ENCODE measurements around the gene DLG5. TPM values are rescaled to one million over a fixed set of nuclear protein-coding genes. Genes with fewer than 3 reads are reported as not detected.

The DLG5 gene
- total RNA-seq, 1 donor from 2014 or later: 58.4 TPM

- H3K4me3 Mint-ChIP-seq (ENCODE audit: unreplicated experiment): no peak overlapping the region
- no peak for FAIRE-seq
These were observed 56.7 kb downstream of the DLG5 start for GRCh38 chr10:77869626-77870420.

GRCh38 chr10:77868523-77868922 lies 58.0 kb downstream of the DLG5 start:
- Histone ChIP-seq H3K4me1 (ENCODE audit: insufficient read depth, low read length) (peaks cover 14% of the 10 kb centered on the region), H3K27me3 (ENCODE audit: insufficient read depth, low read length) (no peaks in the 10 kb centered on the region)
- H3K36me3 Mint-ChIP-seq (ENCODE audit: low read depth, unreplicated experiment): peaks cover 17% of the 10 kb centered on the region

More at GRCh38 chr10:77869626-77870420, 56.7 kb downstream of the DLG5 start:
- H3K9ac ChIP-seq (ENCODE audit: low read length): no peak overlapping the region
- DNase-seq (ENCODE audit: low read depth): peak; percentile 39
- peaks cover 25% of the 10 kb centered on the region for H3K4me1 ChIP-seq (ENCODE audit: insufficient read depth, low read length)
- Mint-ChIP-seq H3K27me3 (ENCODE audit: low read depth, unreplicated experiment) (no peaks in the 10 kb centered on the region), H3K9me3 (ENCODE audit: unreplicated experiment) (no peaks in the 10 kb centered on the region), H3K4me1 (ENCODE audit: low read depth, unreplicated experiment) (peaks cover 20% of the 10 kb centered on the region), H3K36me3 (ENCODE audit: low read depth, unreplicated experiment) (peaks cover 17% of the 10 kb centered on the region), H3K27ac (ENCODE audit: unreplicated experiment) (no peak overlapping the region)
- no peaks in the 10 kb centered on the region for H3K36me3 ChIP-seq (ENCODE audit: insufficient read depth, low read length)
- H3K4me3 ChIP-seq (ENCODE audit: insufficient read depth, low read depth, low read length): no peak overlapping the region
- peaks cover 69% of the 10 kb centered on the region for H4K20me1 ChIP-seq (ENCODE audit: insufficient read depth, low read length)
- no peak overlapping the region for H2AFZ ChIP-seq (ENCODE audit: low read depth, low read length)
- H3K27ac ChIP-seq (ENCODE audit: low read depth, low read length): no peak overlapping the region
- TF ChIP-seq CTCF (IDR thresholded peaks at IDR 0.05; ENCODE audit: insufficient read depth, low read depth, low read length) (no peak), EZH2 (IDR thresholded peaks at IDR 0.05; ENCODE audit: insufficient read depth, low read length) (no peak)
- no peaks in the 10 kb centered on the region for H3K27me3 ChIP-seq (ENCODE audit: insufficient read depth, low read length)
- H3K9me3 ChIP-seq (ENCODE audit: insufficient read depth, low read depth, low read length): no peaks in the 10 kb centered on the region
- H3K4me2 ChIP-seq (ENCODE audit: low read length): no peak overlapping the region
- H3K79me2 ChIP-seq (ENCODE audit: insufficient read depth, low read length): peaks cover 13% of the 10 kb centered on the region

More at GRCh38 chr10:77868523-77868922, 58.0 kb downstream of the DLG5 start:
- H3K79me2 ChIP-seq (ENCODE audit: insufficient read depth, low read length): peaks cover 11% of the 10 kb centered on the region
- no peak overlapping the region for H3K27ac ChIP-seq (ENCODE audit: low read depth, low read length)
- H2AFZ ChIP-seq (ENCODE audit: low read depth, low read length): no peak overlapping the region
- FAIRE-seq (no peak), DNase-seq (ENCODE audit: low read depth) (no peak)
- no peaks in the 10 kb centered on the region for H3K36me3 ChIP-seq (ENCODE audit: insufficient read depth, low read length)
- Mint-ChIP-seq H3K27me3 (ENCODE audit: low read depth, unreplicated experiment) (no peaks in the 10 kb centered on the region), H3K9me3 (ENCODE audit: unreplicated experiment) (no peaks in the 10 kb centered on the region), H3K4me3 (ENCODE audit: unreplicated experiment) (no peak overlapping the region), H3K27ac (ENCODE audit: unreplicated experiment) (no peak overlapping the region), H3K4me1 (ENCODE audit: low read depth, unreplicated experiment) (peaks cover 17% of the 10 kb centered on the region)
- no peak for TF ChIP-seq EZH2 (IDR thresholded peaks at IDR 0.05; ENCODE audit: insufficient read depth, low read length)
- no peak for TF ChIP-seq CTCF (IDR thresholded peaks at IDR 0.05; ENCODE audit: insufficient read depth, low read depth, low read length)
- no peaks in the 10 kb centered on the region for H3K9me3 ChIP-seq (ENCODE audit: insufficient read depth, low read depth, low read length)
- peaks cover 64% of the 10 kb centered on the region for H4K20me1 ChIP-seq (ENCODE audit: insufficient read depth, low read length)
- no peak overlapping the region for H3K4me3 ChIP-seq (ENCODE audit: insufficient read depth, low read depth, low read length)
- H3K4me2 ChIP-seq (ENCODE audit: low read length): no peak overlapping the region
- H3K9ac ChIP-seq (ENCODE audit: low read length): no peak overlapping the region

All from astrocyte (in vitro differentiated cells and primary cell).